ENCODE results near the gene MIR17HG. TPM values are rescaled to one million over a fixed set of nuclear protein-coding genes. Genes with fewer than 3 reads are reported as not detected.

The MIR17HG gene
- total RNA-seq, 1 donor from 2014 or later, result 3.1 TPM

- Mint-ChIP-seq H3K4me1 (ENCODE audit: unreplicated experiment) (no peaks in the 10 kb centered on the region), H3K27me3 (ENCODE audit: unreplicated experiment) (no peaks in the 10 kb centered on the region), H3K4me3 (ENCODE audit: unreplicated experiment) (no peak overlapping the region), H3K36me3 (ENCODE audit: unreplicated experiment) (no peaks in the 10 kb centered on the region), H3K27ac (ENCODE audit: unreplicated experiment) (no peak overlapping the region), H3K9me3 (ENCODE audit: unreplicated experiment) (no peaks in the 10 kb centered on the region)
- TF ChIP-seq CTCF (IDR thresholded peaks at IDR 0.05), result no peak
- DNase-seq (ENCODE audit: extremely low spot score, unreplicated experiment), result no peak
Measured at GRCh38 chr13:91305652-91306051, 41.8 kb upstream of the MIR17HG start.

GRCh38 chr13:91307887-91308286, 39.6 kb upstream of the MIR17HG start:
- no peak for DNase-seq (ENCODE audit: extremely low spot score, unreplicated experiment)
- no peaks in the 10 kb centered on the region for H3K4me1 Mint-ChIP-seq (ENCODE audit: unreplicated experiment)
- no peak overlapping the region for H3K27ac Mint-ChIP-seq (ENCODE audit: unreplicated experiment)
- no peaks in the 10 kb centered on the region for H3K36me3 Mint-ChIP-seq (ENCODE audit: unreplicated experiment)
- H3K27me3 Mint-ChIP-seq (ENCODE audit: unreplicated experiment), result peaks cover 2% of the 10 kb centered on the region
- no peak for TF ChIP-seq CTCF (IDR thresholded peaks at IDR 0.05)
- no peak overlapping the region for H3K4me3 Mint-ChIP-seq (ENCODE audit: unreplicated experiment)
- no peaks in the 10 kb centered on the region for H3K9me3 Mint-ChIP-seq (ENCODE audit: unreplicated experiment)

- Mint-ChIP-seq H3K4me3 (ENCODE audit: unreplicated experiment) (no peak overlapping the region), H3K36me3 (ENCODE audit: unreplicated experiment) (no peaks in the 10 kb centered on the region), H3K4me1 (ENCODE audit: unreplicated experiment) (peaks cover under 1% of the 10 kb centered on the region), H3K27ac (ENCODE audit: unreplicated experiment) (no peak overlapping the region), H3K9me3 (ENCODE audit: unreplicated experiment) (no peaks in the 10 kb centered on the region), H3K27me3 (ENCODE audit: unreplicated experiment) (peaks cover 4% of the 10 kb centered on the region)
- peak; percentile 27 for TF ChIP-seq CTCF (IDR thresholded peaks at IDR 0.05)
- DNase-seq (ENCODE audit: extremely low spot score, unreplicated experiment), result no peak
Measured at GRCh38 chr13:91308299-91308698, 39.2 kb upstream of the MIR17HG start.

- DNase-seq (ENCODE audit: extremely low spot score, unreplicated experiment), result no peak
- Mint-ChIP-seq H3K4me1 (ENCODE audit: unreplicated experiment) (peaks cover 3% of the 10 kb centered on the region), H3K9me3 (ENCODE audit: unreplicated experiment) (no peaks in the 10 kb centered on the region), H3K27ac (ENCODE audit: unreplicated experiment) (no peak overlapping the region), H3K27me3 (ENCODE audit: unreplicated experiment) (peaks cover 7% of the 10 kb centered on the region), H3K4me3 (ENCODE audit: unreplicated experiment) (no peak overlapping the region), H3K36me3 (ENCODE audit: unreplicated experiment) (no peaks in the 10 kb centered on the region)
- TF ChIP-seq CTCF (IDR thresholded peaks at IDR 0.05), result no peak
Measured at GRCh38 chr13:91311491-91311890, 36.0 kb upstream of the MIR17HG start.

GRCh38 chr13:91312324-91312723, 35.2 kb upstream of the MIR17HG start:
- no peak for DNase-seq (ENCODE audit: extremely low spot score, unreplicated experiment)
- Mint-ChIP-seq H3K27me3 (ENCODE audit: unreplicated experiment) (peaks cover 15% of the 10 kb centered on the region), H3K9me3 (ENCODE audit: unreplicated experiment) (no peaks in the 10 kb centered on the region), H3K4me1 (ENCODE audit: unreplicated experiment) (peaks cover 3% of the 10 kb centered on the region), H3K36me3 (ENCODE audit: unreplicated experiment) (no peaks in the 10 kb centered on the region), H3K27ac (ENCODE audit: unreplicated experiment) (no peak overlapping the region), H3K4me3 (ENCODE audit: unreplicated experiment) (no peak overlapping the region)
- no peak for TF ChIP-seq CTCF (IDR thresholded peaks at IDR 0.05)
